GM21423 (cell line): ENCODE measurements around the gene SFTPA2.
"Not testable (repeated sequence)": the region's sequence is repeated elsewhere in the genome, so short reads cannot be mapped to it uniquely, and the experiment has no call there.

Experiments
- ATAC-seq: cut with Tn5 transposase; IDR thresholded peaks from one replicate; pipeline ENCODE4 v1.9.1; 2021; ENCODE audit warnings: mild to moderate bottlenecking, moderate library complexity; ENCODE audit not compliant: unreplicated experiment

The SFTPA2 gene

DNA sequence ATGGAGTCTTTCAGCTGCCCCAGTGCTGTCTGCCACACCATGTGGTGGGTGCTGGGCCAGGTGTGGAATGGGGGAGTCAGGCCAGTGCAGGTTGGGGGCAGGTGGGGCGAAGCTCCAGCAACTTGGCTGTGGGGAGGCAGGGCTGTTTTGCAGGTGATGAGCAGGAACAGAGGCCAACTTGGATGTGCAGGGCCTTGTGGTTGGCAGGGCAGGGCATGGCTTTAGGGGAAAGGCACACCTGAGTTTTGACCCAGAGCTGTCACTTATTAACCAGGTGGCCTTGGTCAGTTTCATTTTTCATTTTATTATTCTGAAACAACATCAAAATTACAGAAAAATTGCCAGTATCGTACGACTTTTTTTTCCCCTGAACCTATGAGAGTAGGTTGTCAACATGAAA lies 1.1 kb upstream of the SFTPA2 start:
- no peak for ATAC-seq

GRCh38 chr10:79559726-79560125 lies 481 bp downstream of the SFTPA2 start:
- ATAC-seq = no peak

GRCh38 chr10:79556961-79557360 lies 3.2 kb downstream of the SFTPA2 start:
- ATAC-seq = not testable (repeated sequence)

GRCh38 chr10:79555354-79556309 lies 4.6 kb downstream of the SFTPA2 start:
- ATAC-seq = no peak

GRCh38 chr10:79552143-79552542 lies 8.1 kb downstream of the SFTPA2 start:
- no peak for ATAC-seq

DNA sequence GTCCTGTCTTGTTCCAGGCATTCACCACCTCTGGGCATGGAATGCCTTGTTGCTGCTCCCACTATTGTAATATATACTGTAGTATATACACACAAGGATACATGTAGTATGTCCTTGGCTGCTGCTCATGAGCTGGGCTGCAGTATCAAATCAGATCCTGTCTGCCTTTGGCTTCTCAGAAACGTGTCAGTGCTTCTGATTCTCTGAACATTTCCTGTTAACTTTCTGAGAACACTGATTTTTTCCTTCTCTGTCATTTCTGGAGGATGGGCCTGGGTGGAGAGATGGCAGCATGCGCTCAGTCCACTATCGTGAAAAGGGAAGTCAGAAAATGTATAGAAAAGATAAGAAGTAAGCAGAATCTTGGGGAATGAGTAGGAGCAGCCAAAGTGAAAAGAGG lies 12.2 kb downstream of the SFTPA2 start:
- no peak for ATAC-seq

DNA sequence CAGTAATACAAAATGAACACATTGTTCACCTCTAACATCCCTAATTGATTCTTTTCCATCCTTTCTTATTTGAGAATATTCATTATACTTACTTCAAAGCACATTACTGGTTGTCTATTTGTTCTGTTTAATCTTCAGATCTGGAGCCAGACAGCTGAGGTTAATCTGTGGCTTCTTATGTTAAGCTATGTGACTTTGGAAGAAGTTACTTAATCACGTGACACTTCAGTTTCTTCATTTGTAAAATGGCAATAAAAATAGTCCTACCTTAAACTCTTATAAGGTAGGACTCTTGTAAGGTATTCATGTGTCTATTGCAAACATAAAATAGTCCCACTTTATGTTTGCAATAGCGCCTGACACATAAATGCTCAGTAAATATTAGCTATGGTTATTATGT lies 13.1 kb downstream of the SFTPA2 start:
- ATAC-seq = not testable (repeated sequence)

GRCh38 chr10:79544926-79545659 lies 15.1 kb downstream of the SFTPA2 start:
- not testable (repeated sequence) for ATAC-seq

- not testable (repeated sequence) for ATAC-seq
Observed at GRCh38 chr10:79544408-79544807, 15.8 kb downstream of the SFTPA2 start.

GRCh38 chr10:79542626-79543025 lies 17.6 kb downstream of the SFTPA2 start:
- ATAC-seq = no peak

GRCh38 chr10:79540930-79541329 lies 19.3 kb downstream of the SFTPA2 start:
- peak; percentile 84 for ATAC-seq

DNA sequence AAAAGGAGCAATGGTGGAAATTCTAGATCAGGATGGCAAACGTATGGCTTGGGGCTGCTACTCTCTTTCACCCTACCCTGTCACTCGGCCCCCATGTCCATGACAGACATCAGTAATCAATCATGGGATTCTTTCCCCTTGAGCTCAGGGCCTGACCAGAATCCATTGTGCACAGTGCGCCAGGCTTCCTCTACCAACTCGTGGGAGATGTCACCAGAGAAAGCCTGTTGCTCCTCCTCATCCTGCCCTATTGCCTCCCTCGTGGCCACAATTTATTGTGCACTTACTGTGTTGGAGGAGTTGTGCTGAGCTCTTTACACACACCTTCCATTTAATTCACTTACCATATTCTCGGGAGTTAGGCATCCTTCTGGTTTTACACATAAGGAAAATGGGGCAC lies 21.9 kb downstream of the SFTPA2 start:
- not testable (repeated sequence) for ATAC-seq

GRCh38 chr10:79533903-79534175 lies 26.4 kb downstream of the SFTPA2 start:
- not testable (repeated sequence) for ATAC-seq

GRCh38 chr10:79533142-79533902 lies 26.9 kb downstream of the SFTPA2 start:
- not testable (repeated sequence) for ATAC-seq

- not testable (repeated sequence) for ATAC-seq
Observed at GRCh38 chr10:79528261-79528660, 31.9 kb downstream of the SFTPA2 start.

- peak; percentile 83 for ATAC-seq
Observed at GRCh38 chr10:79525049-79525710, 35.0 kb downstream of the SFTPA2 start.

DNA sequence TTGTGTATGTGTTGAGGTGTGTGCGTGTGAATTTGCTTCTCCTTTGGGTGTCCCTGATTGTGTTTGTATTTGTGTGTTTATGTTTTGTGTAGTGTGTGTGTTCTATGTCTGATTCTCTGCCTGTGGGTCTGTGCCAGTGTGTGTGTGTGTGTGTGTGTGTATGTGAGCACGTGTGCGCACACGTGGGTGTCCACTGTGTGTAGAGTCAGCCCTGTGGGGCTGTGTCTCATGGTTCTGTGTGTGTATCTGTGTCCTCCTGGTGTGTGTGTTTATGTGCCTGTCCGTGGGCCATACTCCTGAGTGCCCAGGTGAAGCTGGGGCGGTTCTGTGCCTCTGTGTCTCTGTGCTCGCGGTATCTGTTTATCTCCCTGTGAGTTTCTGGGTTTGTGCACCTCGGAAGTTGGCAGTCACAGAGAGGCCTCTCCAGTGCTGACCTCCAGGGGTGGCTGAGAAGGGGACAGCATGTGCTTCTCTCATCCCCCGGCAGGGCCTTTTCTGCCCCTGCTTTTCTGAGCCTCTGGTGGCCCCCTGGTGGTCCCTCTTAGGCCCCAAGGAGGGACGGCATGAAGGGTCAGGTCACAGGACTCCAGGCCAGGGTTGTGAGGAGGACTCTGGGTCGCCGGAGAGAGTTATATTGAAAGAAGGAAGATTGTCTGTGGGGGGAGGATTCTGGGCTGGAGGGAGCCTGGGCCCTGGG lies 36.9 kb downstream of the SFTPA2 start:
- not testable (repeated sequence) for ATAC-seq

- ATAC-seq = not testable (repeated sequence)
Observed at GRCh38 chr10:79522464-79522863, 37.7 kb downstream of the SFTPA2 start.

DNA sequence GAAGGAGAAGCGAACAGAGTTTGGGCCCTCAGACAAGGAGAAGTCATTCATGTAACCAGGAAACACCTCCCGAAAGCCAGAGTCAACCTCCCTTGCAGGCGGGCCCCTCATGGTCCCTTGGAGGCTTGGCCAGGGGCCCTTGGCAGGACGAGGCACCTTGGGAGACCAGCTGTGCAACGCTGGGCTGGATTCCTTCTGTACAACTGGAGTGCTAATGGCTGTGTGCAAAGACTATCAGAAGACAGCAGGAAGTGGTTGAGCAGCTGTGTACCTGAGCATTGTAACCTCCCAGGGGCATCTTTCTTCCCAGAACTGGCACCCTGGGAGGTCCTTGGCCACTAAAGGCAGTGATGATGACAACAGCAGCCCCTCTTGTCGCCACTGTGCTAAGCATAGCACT lies 38.5 kb downstream of the SFTPA2 start:
- ATAC-seq = not testable (repeated sequence)

DNA sequence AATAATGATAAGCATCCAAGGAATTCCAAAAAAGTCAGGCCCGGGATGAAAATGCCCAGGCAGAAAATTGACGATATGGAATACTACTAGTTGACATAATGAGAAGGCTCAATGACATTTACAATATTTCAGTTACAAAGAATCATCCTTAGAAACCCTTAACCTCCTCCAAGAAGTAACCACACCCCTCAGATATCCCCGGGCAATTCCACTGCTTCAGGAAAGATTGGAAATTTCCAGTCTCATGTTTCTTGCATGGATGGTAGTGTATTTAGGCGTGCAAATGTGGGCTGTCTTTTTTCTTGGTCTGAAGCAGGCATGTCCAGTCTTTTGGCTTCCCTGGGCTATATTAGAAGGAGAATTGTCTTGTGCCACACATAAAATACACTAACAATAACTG lies 42.6 kb downstream of the SFTPA2 start:
- not testable (repeated sequence) for ATAC-seq
